ENCODE results near the gene TRIM22. TPM values are rescaled to one million over a fixed set of nuclear protein-coding genes. Genes with fewer than 3 reads are reported as not detected.
"Not testable (repeated sequence)": the region's sequence is repeated elsewhere in the genome, so short reads cannot be mapped to it uniquely, and the experiment has no call there.

Gene TRIM22
- total and polyA plus RNA-seq, 9 donors, result 31.0 to 84.4 (median 68.5) TPM

GRCh38 chr11:5712507-5712906 is 22.9 kb downstream of the TRIM22 start:
- Histone ChIP-seq H3K27ac (no peak overlapping the region), H3K27me3 (no peaks in the 10 kb centered on the region), H3K4me1 (ENCODE audit: insufficient read depth) (no peaks in the 10 kb centered on the region), H3K36me3 (peaks cover 2% of the 10 kb centered on the region), H3K4me3 (no peak overlapping the region), H3K9me3 (no peaks in the 10 kb centered on the region)
- no peak for DNase-seq
- no peak for TF ChIP-seq POLR2A (IDR thresholded peaks at IDR 0.05)
- no peak for TF ChIP-seq EP300 (IDR thresholded peaks at IDR 0.05)
- TF ChIP-seq, protein P1, sequence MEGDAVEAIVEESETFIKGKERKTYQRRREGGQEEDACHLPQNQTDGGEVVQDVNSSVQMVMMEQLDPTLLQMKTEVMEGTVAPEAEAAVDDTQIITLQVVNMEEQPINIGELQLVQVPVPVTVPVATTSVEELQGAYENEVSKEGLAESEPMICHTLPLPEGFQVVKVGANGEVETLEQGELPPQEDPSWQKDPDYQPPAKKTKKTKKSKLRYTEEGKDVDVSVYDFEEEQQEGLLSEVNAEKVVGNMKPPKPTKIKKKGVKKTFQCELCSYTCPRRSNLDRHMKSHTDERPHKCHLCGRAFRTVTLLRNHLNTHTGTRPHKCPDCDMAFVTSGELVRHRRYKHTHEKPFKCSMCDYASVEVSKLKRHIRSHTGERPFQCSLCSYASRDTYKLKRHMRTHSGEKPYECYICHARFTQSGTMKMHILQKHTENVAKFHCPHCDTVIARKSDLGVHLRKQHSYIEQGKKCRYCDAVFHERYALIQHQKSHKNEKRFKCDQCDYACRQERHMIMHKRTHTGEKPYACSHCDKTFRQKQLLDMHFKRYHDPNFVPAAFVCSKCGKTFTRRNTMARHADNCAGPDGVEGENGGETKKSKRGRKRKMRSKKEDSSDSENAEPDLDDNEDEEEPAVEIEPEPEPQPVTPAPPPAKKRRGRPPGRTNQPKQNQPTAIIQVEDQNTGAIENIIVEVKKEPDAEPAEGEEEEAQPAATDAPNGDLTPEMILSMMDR (IDR thresholded peaks at IDR 0.05), result no peak
- intact Hi-C loops (cut with DNase I), result no loop called here
- WGBS, 3 donors, result 74 to 78% (median 76%) methylated on average over 1 of the region's 1 CpG

DNA sequence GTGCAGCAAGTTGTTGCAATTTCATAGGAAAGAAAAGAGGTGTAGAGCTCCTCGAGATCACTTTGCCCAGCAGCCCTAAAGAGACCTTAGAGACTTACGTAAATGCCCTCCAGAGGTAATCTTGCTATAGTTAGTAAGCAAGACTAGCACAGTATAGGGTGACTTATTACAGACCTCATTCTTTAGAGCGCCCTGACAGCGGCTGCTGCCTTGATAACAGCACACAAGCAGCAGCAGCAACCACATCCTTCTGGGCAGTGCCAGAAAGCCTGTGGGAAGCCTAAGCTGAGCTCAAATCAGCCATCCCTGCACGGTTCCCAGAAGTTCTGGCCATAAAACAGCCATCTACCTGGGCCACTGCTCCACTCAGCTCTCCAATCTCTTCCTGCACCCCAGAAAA is 24.1 kb downstream of the TRIM22 start:
- intact Hi-C loops (cut with DNase I), result no loop called here
- no peak for TF ChIP-seq EP300 (IDR thresholded peaks at IDR 0.05)
- TF ChIP-seq POLR2A (IDR thresholded peaks at IDR 0.05), result no peak
- TF ChIP-seq, protein P1 (IDR thresholded peaks at IDR 0.05), result no peak
- Histone ChIP-seq H3K27me3 (no peaks in the 10 kb centered on the region), H3K27ac (no peak overlapping the region), H3K4me3 (no peak overlapping the region), H3K9me3 (no peaks in the 10 kb centered on the region), H3K4me1 (ENCODE audit: insufficient read depth) (no peaks in the 10 kb centered on the region), H3K36me3 (peaks cover 2% of the 10 kb centered on the region)
- 65 to 80% (median 76%) methylated on average over 5 of the region's 5 CpGs for WGBS, 3 donors
- DNase-seq, result no peak

- WGBS, 3 donors, result 56 to 100% (median 95%) methylated on average over 1 of the region's 1 CpG
- H3K4me1 ChIP-seq (ENCODE audit: insufficient read depth); intact Hi-C loops (cut with DNase I); H3K27ac ChIP-seq; H3K9me3 ChIP-seq; DNase-seq; H3K36me3 ChIP-seq; H3K27me3 ChIP-seq; H3K4me3 ChIP-seq: not testable (repeated sequence)
These were observed 26.9 kb downstream of the TRIM22 start for GRCh38 chr11:5716518-5716917.

GRCh38 chr11:5719703-5720495 is 30.3 kb downstream of the TRIM22 start:
- no peak overlapping the region for H3K27ac ChIP-seq
- DNase-seq, result no peak
- H3K9me3 ChIP-seq, result no peaks in the 10 kb centered on the region
- H3K36me3 ChIP-seq, result no peaks in the 10 kb centered on the region
- intact Hi-C loops (cut with DNase I), result no loop called here
- H3K4me3 ChIP-seq, result no peak overlapping the region
- TF ChIP-seq POLR2A (IDR thresholded peaks at IDR 0.05) (no peak), EP300 (IDR thresholded peaks at IDR 0.05) (no peak)
- TF ChIP-seq, protein P1 (IDR thresholded peaks at IDR 0.05), result no peak
- 93 to 99% (median 95%) methylated on average over 3 of the region's 3 CpGs for WGBS, 3 donors
- no peaks in the 10 kb centered on the region for H3K27me3 ChIP-seq
- no peaks in the 10 kb centered on the region for H3K4me1 ChIP-seq (ENCODE audit: insufficient read depth)

DNA sequence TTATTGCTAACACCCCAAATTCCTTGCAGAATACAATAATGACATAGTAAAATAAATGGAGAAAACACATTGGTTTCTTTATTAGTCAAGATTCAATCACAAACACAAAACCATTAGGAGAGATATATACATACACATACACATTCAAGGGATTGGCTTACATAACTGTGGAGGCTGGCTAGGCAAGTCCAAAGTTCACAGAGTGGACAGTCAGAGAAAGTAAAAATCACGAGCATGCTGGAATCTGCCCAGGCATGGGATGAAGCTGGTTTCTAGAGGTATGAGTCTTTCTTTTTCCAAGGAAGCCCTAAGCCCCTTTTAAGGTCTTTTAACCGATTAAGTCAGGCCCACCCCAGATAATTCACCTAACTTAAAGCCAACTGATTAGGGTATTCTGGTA is 33.0 kb downstream of the TRIM22 start:
- DNase-seq, result no peak
- H3K36me3 ChIP-seq, result no peaks in the 10 kb centered on the region
- no peak overlapping the region for H3K4me3 ChIP-seq
- intact Hi-C loops (cut with DNase I), result no loop called here
- TF ChIP-seq POLR2A (IDR thresholded peaks at IDR 0.05) (no peak), EP300 (IDR thresholded peaks at IDR 0.05) (no peak)
- TF ChIP-seq, protein P1 (IDR thresholded peaks at IDR 0.05), result no peak
- no peak overlapping the region for H3K27ac ChIP-seq
- 68 to 79% (median 73%) methylated on average over 2 of the region's 2 CpGs for WGBS, 3 donors
- H3K27me3 ChIP-seq, result no peaks in the 10 kb centered on the region
- H3K4me1 ChIP-seq (ENCODE audit: insufficient read depth), result no peaks in the 10 kb centered on the region
- H3K9me3 ChIP-seq, result no peaks in the 10 kb centered on the region

All from ovary (tissue), 9 donors.